NCI-H82 (cell line): ENCODE data around the gene ADGRL1.

Experiments
- DNase-seq: peaks from one replicate; lab custom pipeline; 2025; lab: John Stamatoyannopoulos, UW

ADGRL1 gene

DNA sequence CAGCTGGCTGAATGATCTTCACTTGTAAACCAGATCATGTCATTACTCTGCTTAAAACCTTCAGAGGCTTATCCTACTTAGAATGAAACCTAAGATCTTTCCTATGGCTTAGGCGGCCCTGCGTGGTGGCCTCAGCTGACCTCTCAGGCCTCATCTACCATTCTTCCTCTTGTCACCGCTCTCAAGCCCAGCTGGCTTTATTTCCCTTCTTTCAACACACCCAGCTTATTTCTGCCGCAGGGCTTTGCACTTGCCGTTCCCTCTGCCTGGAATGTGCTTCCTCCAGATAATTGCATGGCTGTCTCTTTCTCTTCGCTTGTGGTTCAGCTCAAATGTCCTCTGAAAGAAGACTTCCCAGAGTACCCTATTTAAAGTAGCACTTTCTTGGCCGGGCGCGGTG, 66.0 kb downstream of the ADGRL1 start:
- peak; percentile 100 for DNase-seq

DNA sequence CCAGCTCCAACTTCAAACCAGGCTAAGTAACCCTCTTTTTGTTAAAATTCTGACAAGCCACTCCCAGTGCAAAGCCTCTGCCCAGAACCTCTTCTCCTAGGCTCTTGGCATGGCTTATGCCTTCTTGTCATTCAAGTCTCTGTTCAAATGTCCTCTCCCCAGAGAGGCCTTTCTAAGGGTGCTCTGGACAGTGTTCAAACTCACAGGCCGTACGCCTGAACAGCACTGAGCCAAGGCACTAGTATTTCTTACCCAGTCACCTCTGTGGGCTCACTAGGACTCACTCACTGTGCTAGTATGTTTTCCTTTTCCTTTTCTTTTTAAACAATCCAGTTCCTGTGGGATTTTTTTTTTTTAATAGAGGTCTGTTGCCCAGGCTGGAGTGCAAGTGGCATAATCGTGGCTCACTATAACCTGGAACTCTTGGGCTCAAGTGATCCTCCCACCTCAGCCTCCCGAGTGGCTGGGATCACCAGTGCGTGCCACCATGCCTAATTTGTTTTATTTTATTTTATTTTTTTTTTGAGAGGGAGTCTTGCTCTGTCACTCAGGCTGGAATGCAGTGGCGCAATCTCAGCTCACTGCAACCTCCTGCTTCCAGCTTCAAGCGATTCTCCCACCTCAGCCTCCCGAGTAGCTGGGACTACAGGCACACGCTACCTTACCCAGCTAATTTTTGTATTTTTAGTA, 67.2 kb downstream of the ADGRL1 start:
- DNase-seq, result no peak

DNA sequence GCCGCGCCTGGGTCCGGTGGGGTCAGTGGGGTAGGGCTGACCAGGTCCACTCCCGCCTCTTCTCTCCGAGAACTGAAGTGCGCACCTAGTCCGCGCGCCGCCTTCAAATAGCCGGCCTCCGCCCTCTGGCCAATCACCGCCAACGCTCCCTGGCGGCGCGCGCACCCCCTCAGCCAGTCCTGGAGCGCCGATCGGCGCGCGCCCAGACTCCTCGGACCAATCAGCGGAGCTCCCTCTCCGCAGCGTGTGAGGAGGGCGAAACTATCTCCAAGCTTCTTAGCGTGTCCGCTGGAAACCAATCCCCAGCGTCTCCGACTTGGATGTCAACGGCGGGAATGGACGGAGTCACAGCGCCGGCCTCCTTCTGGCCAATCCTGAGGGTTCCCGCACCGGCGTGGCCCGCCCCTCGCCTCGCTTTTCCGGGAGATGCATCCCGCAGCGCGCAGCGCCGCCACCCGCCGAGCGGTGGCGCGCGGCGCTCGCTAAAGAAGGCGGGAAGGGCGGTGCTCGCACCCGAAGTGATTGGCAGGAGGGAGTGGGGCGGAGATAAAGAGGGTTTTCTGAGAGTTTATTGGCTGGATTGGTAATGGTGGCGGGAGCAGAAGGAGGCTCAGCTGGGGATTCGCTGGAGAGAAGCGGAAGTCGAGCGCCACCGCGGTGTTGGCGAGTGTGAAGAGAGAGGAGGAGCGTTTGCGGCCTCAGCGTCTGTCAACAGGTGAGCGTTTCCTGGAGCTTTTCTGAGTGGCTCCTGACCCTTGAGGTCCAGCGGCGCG, 69.3 kb downstream of the ADGRL1 start, which contains the start of gene ASF1B:
Gene ASF1B, minus strand, starts transcription at position 81 of the 773 bp plus-strand sequence. CDS start 133 bp downstream, outside the sequence.
- DNase-seq, result peak; percentile 100

DNA sequence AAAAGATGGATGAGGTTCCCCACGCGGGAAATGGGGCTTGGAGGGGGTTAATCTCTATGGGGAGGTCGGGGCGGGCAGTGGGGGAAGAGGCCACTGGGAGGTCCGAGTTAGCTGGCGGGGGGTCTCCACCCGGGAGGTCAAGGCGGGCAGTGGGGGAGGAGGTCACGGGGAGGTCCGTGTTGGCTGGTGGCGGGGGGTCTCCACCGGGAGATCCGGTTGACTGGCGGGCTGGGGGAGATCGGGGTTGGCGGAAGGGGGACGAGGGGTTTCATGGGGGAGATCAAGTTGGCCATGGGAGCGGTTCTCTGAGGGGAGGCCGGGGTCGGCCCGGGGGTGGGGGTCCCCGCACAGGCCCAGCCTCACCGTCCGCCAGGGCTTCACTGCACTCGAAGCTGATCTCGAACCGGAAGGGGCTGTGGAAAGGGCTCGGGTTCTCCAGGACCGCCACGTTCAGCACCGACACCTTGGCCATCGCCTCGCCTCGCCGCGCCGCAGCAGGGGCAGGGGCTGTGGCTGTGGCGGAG, 69.9 kb downstream of the ADGRL1 start:
- DNase-seq, result peak; percentile 57

GRCh38 chr19:14135355-14135754, 70.6 kb downstream of the ADGRL1 start:
- DNase-seq, result no peak

GRCh38 chr19:14127929-14128509, 78.0 kb downstream of the ADGRL1 start:
- DNase-seq, result no peak

DNA sequence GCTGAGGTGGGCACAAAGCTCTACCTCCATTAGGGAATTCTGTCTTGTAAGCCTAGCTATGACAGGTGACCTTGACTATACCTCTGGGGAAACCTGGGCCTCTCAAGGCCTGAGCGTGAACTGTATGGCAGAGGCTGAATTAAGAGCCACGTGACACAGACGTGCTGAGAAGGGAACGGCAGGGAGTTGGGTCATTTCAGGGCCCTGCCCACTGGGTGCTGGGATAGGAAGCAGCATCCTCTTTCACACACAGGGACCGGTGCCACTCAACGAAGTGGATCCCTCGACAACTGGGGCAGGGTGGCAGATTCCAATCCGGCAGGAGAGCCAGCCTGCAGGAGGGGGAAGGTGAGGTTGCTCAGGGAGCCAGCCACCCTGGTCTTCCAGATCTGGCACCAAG, 78.8 kb downstream of the ADGRL1 start:
- DNase-seq, result no peak

- no peak for DNase-seq
Observed at GRCh38 chr19:14122924-14123323, 83.0 kb downstream of the ADGRL1 start.

DNA sequence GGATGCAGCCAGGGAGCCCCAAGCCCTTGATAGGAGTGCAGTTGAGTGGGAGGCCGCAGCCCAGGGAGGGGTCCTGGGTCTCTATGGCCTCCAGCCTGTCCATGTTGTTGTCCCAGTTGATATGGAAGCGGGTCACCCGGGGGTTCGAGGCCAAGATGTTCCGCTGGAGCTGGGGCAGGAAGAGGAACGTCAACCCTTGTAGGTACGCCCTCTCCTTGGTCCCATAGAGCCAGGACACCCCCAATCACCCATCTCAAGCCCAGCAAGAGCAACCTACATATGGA, 85.5 kb downstream of the ADGRL1 start:
- DNase-seq, result no peak

DNA sequence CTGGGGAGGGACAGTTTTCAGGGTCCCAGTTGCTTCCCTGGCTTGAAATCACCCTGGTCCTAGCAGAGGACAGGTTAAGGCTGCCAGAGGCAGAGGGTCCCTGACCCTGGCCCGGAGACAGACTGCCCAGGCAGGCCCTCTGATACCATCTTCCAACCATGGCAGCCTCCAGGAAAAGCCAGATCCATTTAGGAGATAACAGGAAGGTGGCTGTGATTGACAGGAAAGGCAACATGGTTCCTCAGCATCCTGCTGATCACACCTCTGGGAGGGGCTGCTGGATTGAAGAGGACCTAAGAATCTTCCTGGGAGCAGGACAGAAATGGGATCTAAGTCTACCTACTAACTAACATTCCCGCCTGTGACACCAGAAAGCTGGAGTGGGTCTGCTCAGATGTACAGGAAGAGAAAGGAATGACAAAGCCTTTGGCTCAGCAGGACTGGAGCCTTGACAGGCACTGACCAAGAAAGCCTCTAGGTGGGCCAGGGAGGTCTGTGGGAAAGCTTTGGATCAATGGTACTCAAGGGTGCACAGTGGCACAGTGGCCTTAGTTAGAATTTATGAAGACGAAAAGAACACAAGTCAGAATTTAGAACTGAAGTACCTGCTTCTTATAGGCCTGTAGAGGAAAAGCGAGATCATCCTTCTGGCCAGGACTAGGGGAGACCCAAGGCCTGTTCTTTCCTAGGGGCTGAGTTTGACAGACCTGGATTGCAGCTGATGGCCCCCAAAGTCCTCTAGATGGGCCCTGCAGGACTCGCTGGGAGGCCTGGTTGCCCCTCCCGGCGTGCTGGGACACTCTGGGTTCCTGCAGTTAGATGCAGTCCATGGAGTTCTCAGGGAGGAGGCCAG, 86.1 kb downstream of the ADGRL1 start:
- DNase-seq, result no peak

DNA sequence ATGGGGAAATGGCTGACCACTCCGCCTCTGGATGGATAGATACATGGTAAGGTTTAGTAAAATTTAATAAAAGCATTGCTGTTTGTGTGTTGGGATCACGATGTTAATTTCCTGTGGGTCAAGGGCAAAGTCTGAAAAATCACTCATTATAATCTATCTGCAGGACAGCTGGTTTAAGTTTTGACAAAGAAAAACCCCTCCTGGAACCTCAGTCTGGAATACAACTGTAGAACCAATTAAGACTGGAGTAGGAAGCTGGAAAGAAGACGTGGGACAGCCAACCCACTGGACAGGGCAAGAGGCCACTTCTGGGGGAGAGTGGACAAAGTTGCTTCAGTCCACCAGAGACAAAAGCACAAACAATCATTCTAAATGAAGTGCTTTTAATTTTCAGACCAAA, 86.8 kb downstream of the ADGRL1 start:
- DNase-seq, result no peak

- DNase-seq, result peak; percentile 68
Observed at GRCh38 chr19:14118165-14119051, 87.6 kb downstream of the ADGRL1 start.

- peak; percentile 100 for DNase-seq
Observed at GRCh38 chr19:14117668-14118164, 88.3 kb downstream of the ADGRL1 start, which contains the start of gene PRKACA. TSS of gene PRKACA (minus strand) at chr19:14117762. CDS start at chr19:14117547, 215 bp downstream.

DNA sequence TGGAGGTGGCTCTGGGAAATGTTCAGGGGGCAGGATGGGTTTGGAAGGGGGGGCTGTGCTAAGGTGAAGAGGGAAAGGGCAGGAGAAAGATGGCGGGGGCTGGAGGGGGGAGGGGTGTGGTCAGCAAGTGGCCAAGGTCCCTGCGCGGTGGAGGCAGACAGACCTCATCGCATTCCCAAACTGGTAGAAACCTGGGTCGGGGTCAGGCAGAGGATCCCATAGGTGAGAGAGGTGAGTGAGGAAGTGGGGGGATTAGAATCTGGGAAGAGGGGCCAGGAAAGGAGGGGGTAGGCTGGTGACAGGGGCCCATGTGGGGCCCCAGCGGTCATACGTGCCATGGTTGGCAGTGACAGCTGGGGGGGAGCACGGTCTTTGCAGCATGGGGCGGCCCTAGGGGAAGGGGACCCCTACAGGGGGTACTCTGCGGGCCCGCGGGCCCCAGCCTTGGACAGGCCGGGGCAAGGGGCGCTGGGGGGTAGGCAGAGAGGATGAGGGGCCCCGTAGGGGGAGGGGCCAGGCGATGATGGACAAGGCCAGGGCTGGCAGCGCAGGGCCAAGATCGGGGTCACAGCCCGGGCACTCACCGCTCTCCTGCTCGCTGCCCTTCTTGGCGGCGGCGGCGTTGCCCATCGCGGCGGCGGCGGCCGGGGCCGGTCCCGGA, 88.9 kb downstream of the ADGRL1 start:
- DNase-seq, result peak; percentile 47

- no peak for DNase-seq
Observed at GRCh38 chr19:14116525-14116917, 89.4 kb downstream of the ADGRL1 start.

GRCh38 chr19:14115756-14116155, 90.2 kb downstream of the ADGRL1 start:
- DNase-seq, result no peak

GRCh38 chr19:14114854-14115253, 91.1 kb downstream of the ADGRL1 start:
- DNase-seq, result peak; percentile 64

DNA sequence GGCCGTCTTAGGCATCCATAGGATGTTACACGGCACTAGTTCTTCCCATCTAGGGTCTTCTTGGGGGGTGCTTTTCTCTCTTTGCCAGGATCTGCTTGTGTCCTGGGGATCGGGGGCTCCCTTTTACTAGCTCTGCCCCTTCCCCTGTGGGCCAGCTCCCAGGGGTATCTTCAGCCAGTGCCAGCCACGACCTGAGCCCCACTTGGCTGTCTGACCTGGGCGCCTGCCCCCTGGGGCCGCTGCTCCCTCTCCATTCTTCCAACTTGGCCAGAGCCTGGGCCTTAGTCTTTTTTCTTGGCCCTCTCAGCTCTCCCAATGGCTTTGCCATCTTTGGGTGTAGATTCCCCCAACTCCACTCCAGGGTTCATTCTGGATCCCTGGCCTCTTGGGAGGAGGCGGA, 91.5 kb downstream of the ADGRL1 start:
- no peak for DNase-seq

DNA sequence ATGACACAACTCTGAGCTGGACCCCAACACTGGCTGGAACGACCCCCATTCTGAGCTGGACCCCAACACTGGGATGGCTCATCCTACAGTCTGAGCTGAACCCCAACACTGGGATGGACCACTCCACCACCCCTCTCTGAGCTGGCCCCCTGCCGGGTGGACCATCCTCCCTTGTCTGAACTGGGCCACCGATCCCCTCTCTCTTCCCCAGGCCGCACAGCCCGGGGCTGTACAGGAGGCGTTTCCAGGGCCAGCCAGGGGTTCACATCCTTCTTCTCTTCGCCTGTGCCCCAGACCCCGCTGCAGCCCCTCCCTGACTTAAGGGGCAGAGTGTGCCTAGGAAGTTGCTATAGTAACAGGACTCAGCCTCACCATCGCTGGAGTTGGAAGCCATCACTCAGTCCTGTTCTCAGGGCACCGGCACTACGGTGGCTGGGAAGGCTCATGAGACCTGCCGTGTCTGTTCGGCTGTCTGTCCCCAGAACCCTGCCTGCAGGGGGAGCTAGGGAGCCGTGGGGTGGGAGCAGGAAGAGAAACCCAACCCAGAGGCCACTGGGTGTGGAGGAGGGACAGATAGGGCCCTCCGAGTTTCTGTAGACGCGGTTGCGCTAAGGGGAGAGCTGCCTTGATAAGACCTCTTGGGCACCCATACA, 92.1 kb downstream of the ADGRL1 start:
- DNase-seq, result peak; percentile 69
